ENCODE measurements around the gene MREG. TPM values are rescaled to one million over a fixed set of nuclear protein-coding genes. Genes with fewer than 3 reads are reported as not detected.

MREG gene
- total RNA-seq, 1 donor: 4.3 TPM

DNA sequence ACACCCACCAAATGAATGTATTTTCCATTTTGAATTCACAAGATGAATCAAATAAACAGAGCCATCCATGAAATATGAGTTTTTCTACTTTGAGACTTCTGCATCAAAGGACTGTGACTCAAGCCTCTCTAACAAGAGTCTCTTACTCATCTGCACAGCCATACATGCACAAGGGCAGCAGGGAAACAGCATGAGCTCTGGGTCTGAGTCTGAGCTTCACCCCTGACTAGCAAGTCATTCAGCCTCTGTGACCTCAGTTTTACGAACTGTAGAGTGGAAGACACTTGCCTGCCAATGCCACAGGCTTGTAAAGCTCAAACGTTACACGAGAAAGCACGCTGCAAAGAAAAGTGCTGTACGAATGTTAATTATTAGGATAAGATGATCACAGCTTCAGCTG, 42.9 kb downstream of the MREG start:
- TF ChIP-seq, protein P1, sequence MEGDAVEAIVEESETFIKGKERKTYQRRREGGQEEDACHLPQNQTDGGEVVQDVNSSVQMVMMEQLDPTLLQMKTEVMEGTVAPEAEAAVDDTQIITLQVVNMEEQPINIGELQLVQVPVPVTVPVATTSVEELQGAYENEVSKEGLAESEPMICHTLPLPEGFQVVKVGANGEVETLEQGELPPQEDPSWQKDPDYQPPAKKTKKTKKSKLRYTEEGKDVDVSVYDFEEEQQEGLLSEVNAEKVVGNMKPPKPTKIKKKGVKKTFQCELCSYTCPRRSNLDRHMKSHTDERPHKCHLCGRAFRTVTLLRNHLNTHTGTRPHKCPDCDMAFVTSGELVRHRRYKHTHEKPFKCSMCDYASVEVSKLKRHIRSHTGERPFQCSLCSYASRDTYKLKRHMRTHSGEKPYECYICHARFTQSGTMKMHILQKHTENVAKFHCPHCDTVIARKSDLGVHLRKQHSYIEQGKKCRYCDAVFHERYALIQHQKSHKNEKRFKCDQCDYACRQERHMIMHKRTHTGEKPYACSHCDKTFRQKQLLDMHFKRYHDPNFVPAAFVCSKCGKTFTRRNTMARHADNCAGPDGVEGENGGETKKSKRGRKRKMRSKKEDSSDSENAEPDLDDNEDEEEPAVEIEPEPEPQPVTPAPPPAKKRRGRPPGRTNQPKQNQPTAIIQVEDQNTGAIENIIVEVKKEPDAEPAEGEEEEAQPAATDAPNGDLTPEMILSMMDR (IDR thresholded peaks at IDR 0.05; ENCODE audit: insufficient read depth, low read depth, low read length): no peak
- no peak for DNase-seq (ENCODE audit: low read depth)
- no peak overlapping the region for H3K4me3 ChIP-seq (ENCODE audit: low read depth, low read length)

DNA sequence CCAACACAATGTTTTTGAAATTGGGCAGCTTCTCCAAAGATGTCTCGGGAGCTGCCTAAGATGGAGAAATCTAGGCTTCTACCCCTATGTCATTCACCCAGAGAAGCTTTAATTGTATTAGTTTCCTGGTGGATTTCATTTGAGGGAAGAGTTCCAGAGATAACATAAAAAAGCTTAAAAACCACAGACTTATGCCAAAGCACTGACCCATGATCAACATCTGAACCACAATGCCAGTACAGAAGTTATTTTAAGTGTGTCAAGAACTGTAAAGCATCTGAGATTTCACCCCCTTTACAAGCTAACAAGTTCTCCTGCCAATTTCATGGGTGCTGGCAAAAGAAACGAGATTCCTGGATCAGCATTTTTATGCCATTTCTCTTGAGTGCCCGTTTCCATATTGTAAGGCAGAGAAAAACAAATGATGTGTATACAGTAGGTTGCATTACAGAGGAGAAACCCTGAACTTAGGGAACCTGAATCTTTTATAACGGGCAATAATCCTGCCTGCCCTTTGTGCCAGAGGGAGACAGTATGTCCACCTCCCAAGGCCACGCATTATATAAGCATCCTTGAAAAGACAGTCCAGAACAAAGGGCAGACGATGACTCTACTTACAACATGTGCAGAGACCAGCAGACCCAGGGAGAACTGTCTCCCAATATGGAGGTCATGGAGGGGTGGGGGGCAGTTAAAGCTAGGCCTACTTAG, 44.1 kb downstream of the MREG start:
- TF ChIP-seq, protein P1 (IDR thresholded peaks at IDR 0.05; ENCODE audit: insufficient read depth, low read depth, low read length): no peak
- DNase-seq (ENCODE audit: low read depth): peak; percentile 8

DNA sequence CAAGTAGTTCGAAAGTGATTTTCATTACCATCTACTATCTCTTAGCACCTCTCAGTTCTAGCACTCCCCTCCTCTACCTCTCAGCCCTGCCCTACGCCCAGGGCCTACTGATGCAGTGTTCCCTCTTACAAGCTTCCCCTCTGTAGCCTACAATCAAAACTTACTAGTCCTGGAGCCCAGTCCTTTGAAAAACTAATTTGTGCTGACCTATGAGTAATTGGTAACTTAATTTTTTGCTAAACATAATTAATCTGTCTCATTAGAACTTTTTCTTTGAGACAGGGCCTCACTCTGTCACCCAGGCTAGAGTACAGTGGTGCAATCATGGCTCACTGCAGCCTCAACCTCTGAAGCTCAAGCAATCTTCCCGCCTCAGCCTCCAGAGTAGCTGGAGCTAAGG, 44.9 kb downstream of the MREG start:
- H3K4me3 ChIP-seq (ENCODE audit: low read depth, low read length): no peak overlapping the region
- TF ChIP-seq, protein P1 (IDR thresholded peaks at IDR 0.05; ENCODE audit: insufficient read depth, low read depth, low read length): no peak
- no peak for DNase-seq (ENCODE audit: low read depth)

More for the DNA sequence above, 44.1 kb downstream of the MREG start:
- no peak overlapping the region for H3K4me3 ChIP-seq (ENCODE audit: low read depth, low read length)

DNA sequence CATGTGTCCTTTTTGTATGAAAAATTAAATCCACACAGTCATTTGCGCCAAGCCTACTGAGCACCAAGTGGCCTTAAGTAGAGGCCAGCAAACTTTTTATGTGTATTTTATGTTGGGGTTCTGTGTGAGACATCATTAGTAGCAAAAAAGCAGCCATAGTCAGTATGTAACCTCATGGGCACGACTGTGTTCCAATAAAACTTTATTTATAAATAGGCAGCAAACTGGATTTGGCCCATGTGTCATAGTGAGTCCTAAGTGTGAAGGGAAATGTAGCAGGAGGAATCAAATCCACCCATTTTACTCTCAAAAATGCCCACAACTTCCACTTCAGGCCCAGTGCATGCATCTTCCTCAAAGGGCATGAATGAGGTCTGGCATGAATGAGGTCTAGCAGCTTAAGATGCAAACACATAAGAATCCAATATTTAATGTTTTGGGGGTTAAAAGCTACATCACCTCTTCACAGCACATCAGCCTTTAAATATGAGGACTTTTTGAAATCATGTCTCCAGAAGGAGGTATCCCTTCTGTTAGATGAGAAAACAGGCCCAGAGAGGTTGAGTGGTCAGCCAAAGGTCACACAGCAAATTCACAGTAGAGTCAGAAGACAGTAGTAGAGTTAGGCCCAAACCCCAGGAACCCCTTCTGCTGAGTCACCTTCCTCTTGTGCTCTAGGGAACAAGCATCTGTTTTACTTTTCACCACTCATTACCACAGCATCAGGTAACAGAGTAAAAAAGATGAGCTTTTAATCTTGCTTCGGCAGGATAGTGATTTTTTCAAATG, 45.6 kb downstream of the MREG start:
- TF ChIP-seq, protein P1 (IDR thresholded peaks at IDR 0.05; ENCODE audit: insufficient read depth, low read depth, low read length): no peak
- DNase-seq (ENCODE audit: low read depth): no peak
- H3K4me3 ChIP-seq (ENCODE audit: low read depth, low read length): no peak overlapping the region

DNA sequence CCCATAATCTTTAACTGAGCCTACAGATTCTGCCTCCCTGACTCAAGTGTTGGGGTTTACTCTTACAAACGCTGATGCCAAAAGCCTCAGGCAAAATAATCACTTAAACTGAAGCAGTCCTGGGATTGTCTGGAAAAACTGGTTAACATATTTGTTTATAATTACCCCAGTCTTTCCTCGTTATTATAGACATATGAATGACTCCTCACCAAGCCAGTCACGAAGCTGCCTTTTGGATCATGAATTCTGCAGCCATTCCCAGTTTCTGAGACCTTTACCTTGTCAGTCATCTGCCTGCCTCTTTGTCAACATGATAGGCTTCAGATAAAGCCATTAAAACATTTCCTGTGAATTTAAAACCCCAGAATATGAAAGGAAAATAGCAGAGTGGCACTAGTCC, 46.4 kb downstream of the MREG start:
- no peak for DNase-seq (ENCODE audit: low read depth)
- TF ChIP-seq, protein P1 (IDR thresholded peaks at IDR 0.05; ENCODE audit: insufficient read depth, low read depth, low read length): no peak
- H3K4me3 ChIP-seq (ENCODE audit: low read depth, low read length): no peak overlapping the region

DNA sequence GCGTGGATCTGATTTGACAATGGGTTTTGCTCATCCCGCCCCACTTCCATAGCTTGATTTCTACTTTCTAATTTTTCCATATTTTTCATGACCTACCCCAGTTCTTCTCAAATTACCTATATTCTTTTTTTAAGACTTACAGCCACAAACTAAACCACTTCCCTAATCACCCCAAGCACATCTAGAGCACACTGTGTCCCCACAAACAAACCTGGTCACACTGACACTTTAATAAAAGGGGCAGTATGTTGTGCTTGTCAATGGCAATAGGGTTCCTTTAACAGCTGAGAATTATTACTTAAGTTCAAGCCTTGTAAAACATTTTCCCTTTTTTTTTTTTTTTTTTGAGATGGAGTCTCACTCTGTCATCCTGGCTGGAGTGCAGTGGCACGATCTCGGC, 47.1 kb downstream of the MREG start:
- no peak for DNase-seq (ENCODE audit: low read depth)
- TF ChIP-seq, protein P1 (IDR thresholded peaks at IDR 0.05; ENCODE audit: insufficient read depth, low read depth, low read length): no peak
- H3K4me3 ChIP-seq (ENCODE audit: low read depth, low read length): no peak overlapping the region
